Adrenal gland (tissue), 12 donors: ENCODE data around the gene NFATC1. TPM values are rescaled to one million over a fixed set of nuclear protein-coding genes. Genes with fewer than 3 reads are reported as not detected.

Source experiments
- DNase-seq, 7 donors: peaks; one replicate each; pipeline ENCODE4 v3.0.0-alpha.2; 2019 to 2020
- H3K27ac ChIP-seq, 5 donors: fragments of 200-600 bp; sonication (generic) in 4 of 5; 1 replicate in 3 of 5; 2 replicates in 2 of 5; pipeline versions ENCODE4 v1.5.1 to v1.8.0; 2016 to 2020; ENCODE audit warnings: mild to moderate bottlenecking in 1 of 5
- H3K27me3 ChIP-seq: fragments of 200-600 bp; 2 replicates; pipeline ENCODE4 v1.8.0; 2021
- H3K36me3 ChIP-seq, 2 donors: fragments of 200-600 bp; replicated peaks in 1 of 2; 1 replicate in 1 of 2; 2 replicates in 1 of 2; pipeline versions ENCODE4 v1.5.1 to v1.8.0; 2018 to 2022
- H3K4me1 ChIP-seq, 2 donors: fragments of 200-600 bp; replicated peaks in 1 of 2; 1 replicate in 1 of 2; 2 replicates in 1 of 2; pipeline versions ENCODE4 v1.5.1 to v1.8.0; 2018 to 2021
- H3K4me3 ChIP-seq, 4 donors: fragments of 200-600 bp; sonication (generic) in 3 of 4; one replicate each; pipeline ENCODE4 v1.5.1; 2016 to 2018
- H3K9me3 ChIP-seq, 3 donors: fragments of 200-600 bp; sonication (generic) in 1 of 3; replicated peaks in 1 of 3; 1 replicate in 2 of 3; 2 replicates in 1 of 3; pipeline versions ENCODE4 v1.5.1 to v1.8.0; 2016 to 2021
- POLR2A ChIP-seq, 2 donors: fragments of 450-650 bp; IDR thresholded peaks; one replicate each; pipeline ENCODE4 v1.6.1; 2017; ENCODE audit warnings: antibody characterized with exemption in 2 of 2, mild to moderate bottlenecking in 2 of 2, moderate library complexity in 1 of 2
- WGBS, 4 donors: extraction: QIAGEN DNeasy Blood & Tissue Kit in 2 of 4; methylation state at CpG; one replicate each; pipeline versions ENCODE4 v1.1.5 to v1.1.7; 2013 to 2017; 5-methylcytosine and 5-hydroxymethylcytosine counted together
- intact Hi-C, 2 donors: fragments of 100-400 bp; cut with DNase I; formaldehyde crosslinking; loops; one replicate each; pipeline versions ENCODE4 v1.14.1 to v1.15.0; 2022 to 2023
- polyA plus RNA-seq, 3 donors: library from polyadenylated mRNA; stranded (reverse); fragments of 200-250 nt in 2 of 3; fragments of 350-450 nt in 1 of 3; fragmentation: Illumina TruSeq in 1 of 3; extraction: RNeasy Lipid Tissue Mini Kit (QIAGEN cat#74804) in 1 of 3; gene quantifications; one replicate each; pipeline ENCODE4 v1.2.3, GENCODE V29; 2013 to 2014
- total RNA-seq, 9 donors: library from RNA; depleted of rRNA in 4 of 9; stranded (reverse); fragments of >200 nt in 4 of 9; fragments of 120-200 nt in 1 of 9; fragmentation: NEBNext Ultra II Directional in 1 of 9; extraction: Animal tissue kit (Norgen Biotek cat#: 25700) in 1 of 9; gene quantifications; one replicate each; pipeline versions ENCODE4 v1.1.0 to v1.2.4, GENCODE V29; 2013 to 2023
- TF ChIP-seq, protein P1 (sequence below), 6 experiments: fragments of 450-650 bp in 4 of 6; fragments of 200-600 bp in 2 of 6; sonication (generic) in 1 of 6; IDR thresholded peaks; 1 replicate in 5 of 6; 2 replicates in 1 of 6; pipeline versions ENCODE4 v1.5.1 to v1.8.0; 2016 to 2021; ENCODE audit warnings: antibody characterized with exemption in 6 of 6, mild to moderate bottlenecking in 2 of 6, moderate library complexity in 1 of 6
- donor health status: healthy with polysubstance abuse.
- donor health status: Bipolar disorder and iron deficiency.
- donor health status: DM: yes; HTN: yes; CAD: no.
- donor health status: DM: no; HTN: no; CAD: no.
- donor health status: DM: no; HTN: no; CAD: no.
- donor health status: DM: yes; HTN: yes; CAD: no.

The NFATC1 gene
- total and polyA plus RNA-seq, 12 donors: 0.50 to 20.9 (median 6.7) TPM

DNA sequence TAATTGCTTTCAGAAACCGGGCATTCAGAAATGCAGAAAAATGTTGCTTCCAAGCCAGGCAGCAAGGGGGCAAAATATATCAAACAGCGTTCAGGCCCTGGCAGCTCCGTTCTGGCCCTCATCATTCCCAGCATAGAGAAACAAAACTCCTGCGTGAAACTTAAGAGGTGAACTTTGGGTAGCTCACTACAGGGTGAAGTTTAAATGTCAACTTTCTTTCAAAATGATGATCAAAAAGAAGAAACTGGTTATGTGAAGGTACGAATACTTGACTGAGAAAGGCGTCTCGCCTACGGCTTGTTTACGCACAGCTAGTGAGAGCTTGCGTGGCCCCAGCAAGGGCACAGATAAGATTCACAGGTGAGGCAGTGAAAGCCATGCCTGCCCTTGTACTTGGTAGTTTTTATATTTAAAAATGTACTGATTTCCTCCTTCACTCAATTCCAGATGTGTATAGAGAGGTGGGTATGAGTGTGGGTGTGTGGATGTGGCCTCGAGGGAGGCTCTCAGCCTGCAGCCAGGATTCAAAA, 127.5 kb downstream of the NFATC1 start:
- TF ChIP-seq POLR2A (IDR thresholded peaks at IDR 0.05): no peak
- TF ChIP-seq, protein P1, sequence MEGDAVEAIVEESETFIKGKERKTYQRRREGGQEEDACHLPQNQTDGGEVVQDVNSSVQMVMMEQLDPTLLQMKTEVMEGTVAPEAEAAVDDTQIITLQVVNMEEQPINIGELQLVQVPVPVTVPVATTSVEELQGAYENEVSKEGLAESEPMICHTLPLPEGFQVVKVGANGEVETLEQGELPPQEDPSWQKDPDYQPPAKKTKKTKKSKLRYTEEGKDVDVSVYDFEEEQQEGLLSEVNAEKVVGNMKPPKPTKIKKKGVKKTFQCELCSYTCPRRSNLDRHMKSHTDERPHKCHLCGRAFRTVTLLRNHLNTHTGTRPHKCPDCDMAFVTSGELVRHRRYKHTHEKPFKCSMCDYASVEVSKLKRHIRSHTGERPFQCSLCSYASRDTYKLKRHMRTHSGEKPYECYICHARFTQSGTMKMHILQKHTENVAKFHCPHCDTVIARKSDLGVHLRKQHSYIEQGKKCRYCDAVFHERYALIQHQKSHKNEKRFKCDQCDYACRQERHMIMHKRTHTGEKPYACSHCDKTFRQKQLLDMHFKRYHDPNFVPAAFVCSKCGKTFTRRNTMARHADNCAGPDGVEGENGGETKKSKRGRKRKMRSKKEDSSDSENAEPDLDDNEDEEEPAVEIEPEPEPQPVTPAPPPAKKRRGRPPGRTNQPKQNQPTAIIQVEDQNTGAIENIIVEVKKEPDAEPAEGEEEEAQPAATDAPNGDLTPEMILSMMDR (IDR thresholded peaks at IDR 0.05): no peak
- Histone ChIP-seq H3K4me1 (no peaks in the 10 kb centered on the region), H3K27ac (no peak overlapping the region), H3K9me3 (no peaks in the 10 kb centered on the region), H3K4me3 (no peak overlapping the region), H3K27me3 (no peaks in the 10 kb centered on the region), H3K36me3 (peaks cover 0 to 8% of the 10 kb centered on the region in 2 donors)
- peak in 2 of 7 donors; percentile 8 to 35 for DNase-seq
- WGBS, 4 donors: 85 to 86% (median 85%) methylated on average over 11 of the region's 11 CpGs
- intact Hi-C loops: loop anchor here in 1 of 2 donors (10.0 kb wide), 1 partner anchor 58 kb away; no protein-coding TSS in a partner anchor

DNA sequence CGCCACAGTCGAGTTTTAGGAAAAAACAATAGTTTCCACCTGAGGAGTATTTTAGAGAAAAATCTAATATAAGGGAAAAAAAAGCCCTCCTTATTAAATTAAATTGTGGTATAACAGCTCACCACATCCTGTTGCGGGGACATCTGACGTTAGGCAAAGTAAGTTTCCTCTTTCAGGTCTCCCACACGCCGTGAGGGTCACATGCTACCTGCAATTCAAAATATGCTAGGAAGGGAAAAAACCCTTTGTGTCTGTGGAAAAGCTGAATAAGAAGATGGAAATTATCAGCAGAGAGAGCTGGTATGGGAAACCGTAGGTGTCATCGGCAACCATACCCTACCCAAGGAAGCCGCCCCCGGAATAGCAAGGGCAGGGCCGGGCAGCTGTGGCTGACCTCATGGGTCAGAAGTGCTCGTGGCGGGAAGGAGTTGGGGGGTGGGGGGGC, 128.0 kb downstream of the NFATC1 start:
- Histone ChIP-seq H3K27me3 (no peaks in the 10 kb centered on the region), H3K36me3 (peaks cover 0 to 10% of the 10 kb centered on the region in 2 donors), H3K4me3 (no peak overlapping the region), H3K4me1 (no peaks in the 10 kb centered on the region), H3K27ac (no peak overlapping the region), H3K9me3 (no peaks in the 10 kb centered on the region)
- DNase-seq: peak in 2 of 7 donors; percentile 21 to 46
- intact Hi-C loops: loop anchor here in 1 of 2 donors (10.0 kb wide), 1 partner anchor 59 kb away; no protein-coding TSS in a partner anchor
- WGBS, 4 donors: 61 to 76% (median 73%) methylated on average over 13 of the region's 13 CpGs
- TF ChIP-seq, protein P1 (IDR thresholded peaks at IDR 0.05): no peak
- no peak for TF ChIP-seq POLR2A (IDR thresholded peaks at IDR 0.05)

DNA sequence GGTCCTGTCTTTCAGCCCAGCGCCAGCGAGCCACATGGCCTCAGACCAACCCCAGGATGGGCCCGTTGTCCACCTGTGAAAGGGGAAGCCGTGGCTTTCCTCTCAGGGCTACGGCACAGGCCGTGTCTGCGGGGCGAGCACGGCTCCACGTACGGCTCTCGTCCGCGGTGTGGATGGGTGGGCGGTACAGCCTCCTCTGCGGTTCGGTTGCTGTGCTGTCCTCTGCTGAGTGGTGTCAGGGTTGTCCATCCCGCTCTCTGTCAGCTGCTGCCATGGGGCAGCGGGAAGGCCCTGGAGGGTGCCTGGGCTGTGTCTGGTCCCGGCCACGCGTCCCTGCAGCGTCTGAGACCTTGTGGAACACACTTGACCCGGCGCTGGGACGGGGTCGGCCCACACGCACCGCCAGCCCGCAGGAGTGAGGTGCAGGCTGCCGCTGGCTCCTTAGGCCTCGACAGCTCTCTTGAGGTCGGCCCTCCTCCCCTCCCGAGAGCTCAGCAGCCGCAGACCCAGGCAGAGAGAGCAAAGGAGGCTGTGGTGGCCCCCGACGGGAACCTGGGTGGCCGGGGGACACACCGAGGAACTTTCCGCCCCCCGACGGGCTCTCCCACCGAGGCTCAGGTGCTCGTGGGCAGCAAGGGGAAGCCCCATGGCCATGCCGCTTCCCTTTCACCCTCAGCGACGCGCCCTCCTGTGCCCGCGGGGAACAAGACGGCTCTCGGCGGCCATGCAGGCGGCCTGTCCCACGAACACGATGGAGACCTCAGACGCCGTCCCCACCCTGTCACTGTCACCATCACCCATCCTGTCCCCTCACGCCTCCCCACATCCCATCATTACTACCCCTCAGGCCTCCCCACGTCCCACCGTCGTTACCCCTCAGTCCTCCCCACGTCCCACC, 128.7 kb downstream of the NFATC1 start:
- no peaks in the 10 kb centered on the region for H3K4me1 ChIP-seq
- TF ChIP-seq, protein P1 (IDR thresholded peaks at IDR 0.05): no peak
- TF ChIP-seq POLR2A (IDR thresholded peaks at IDR 0.05): no peak
- H3K4me3 ChIP-seq: no peak overlapping the region
- H3K27me3 ChIP-seq: no peaks in the 10 kb centered on the region
- peaks cover 0 to 10% of the 10 kb centered on the region in 2 donors for H3K36me3 ChIP-seq
- intact Hi-C loops: loop anchor here in 1 of 2 donors (5.0 to 10.0 kb wide), 2 partner anchors 60 to 142 kb away; no protein-coding TSS in a partner anchor
- H3K27ac ChIP-seq: no peak overlapping the region
- WGBS, 4 donors: 84 to 89% (median 85%) methylated on average over 30 to 63 of the region's 63 CpGs
- DNase-seq: peak in 5 of 7 donors; percentile 1 to 41 (median 11)
- H3K9me3 ChIP-seq: no peaks in the 10 kb centered on the region
